ENCODE measurements around the gene HNRNPLL. TPM values are rescaled to one million over a fixed set of nuclear protein-coding genes. Genes with fewer than 3 reads are reported as not detected.

The HNRNPLL gene
- total RNA-seq, 1 experiment from 2014 or later: 43.2 TPM

- H3K9ac ChIP-seq (ENCODE audit: low read length): no peak overlapping the region
- no peak overlapping the region for H2AFZ ChIP-seq (ENCODE audit: low read depth, low read length, poor library complexity, severe bottlenecking)
- H4K20me1 ChIP-seq (ENCODE audit: insufficient read depth): no peaks in the 10 kb centered on the region
- H3K27ac ChIP-seq (ENCODE audit: low read depth, low read length): no peak overlapping the region
- H3K36me3 ChIP-seq (ENCODE audit: control insufficient read depth in 1 of 2, insufficient read depth in 2 of 2, low read length in 2 of 2): no peaks in the 10 kb centered on the region
- no peak for ATAC-seq
- no peak overlapping the region for H3K4me2 ChIP-seq (ENCODE audit: low read length)
- no peak overlapping the region for H3K4me3 ChIP-seq (replicated peaks in 1 of 2; ENCODE audit: low read depth in 1 of 2, low read length in 2 of 2)
- intact Hi-C loops (cut with micrococcal nuclease): loop anchor here (10.0 kb wide), 2 partner anchors 302 to 702 kb away; no protein-coding TSS in a partner anchor
- no peaks in the 10 kb centered on the region for H3K9me2 ChIP-seq (ENCODE audit: insufficient read depth)
- ChIA-PET RAD21 (ENCODE audit: low non-redundant PET in 1 of 2, low total read pairs in 2 of 2, uncharacterized antibody in 2 of 2, unreplicated experiment in 2 of 2) (interaction anchor here in 1 of 2 experiments (0.7 kb wide), 1 partner anchor 10 kb away, joined by 4 read pairs; no protein-coding TSS in a partner anchor), CTCF (interaction anchor here (1.4 kb wide), 1 partner anchor 8 kb away, joined by 3 read pairs; no protein-coding TSS in a partner anchor), POLR2A (interaction anchor here (2.2 kb wide), 1 partner anchor 219 kb away, joined by 8 read pairs; the partner anchor contains the start of gene SRSF7)
- no TSS peak for BruUV-seq (replicated peaks)
- no peaks in the 10 kb centered on the region for H3K27me3 ChIP-seq (ENCODE audit: insufficient read depth, low read length)
- peaks cover 6 to 23% of the 10 kb centered on the region in 2 experiments; a peak in 3 of 4 replicates for H3K4me1 ChIP-seq (ENCODE audit: control insufficient read depth in 1 of 2, insufficient read depth in 2 of 2, low read length in 2 of 2)
- DNase-seq (ENCODE audit: low read depth, low spot score): no peak
- no peaks in the 10 kb centered on the region for H3K9me3 ChIP-seq (ENCODE audit: control insufficient read depth in 1 of 2, insufficient read depth in 1 of 2, low read depth in 1 of 2, low read length in 2 of 2)
- TF ChIP-seq CBX3 (IDR thresholded peaks at IDR 0.05; ENCODE audit: low read depth): no peak
- TF ChIP-seq SRF (IDR thresholded peaks at IDR 0.05; ENCODE audit: low read depth): no peak
- no peak for TF ChIP-seq CEBPB (IDR thresholded peaks at IDR 0.05; ENCODE audit: low read depth)
- no peak for TF ChIP-seq POLR2A (IDR thresholded peaks at IDR 0.05; ENCODE audit: borderline replicate concordance, extremely low read depth, insufficient read depth, insufficient read length)
- no peak for TF ChIP-seq ZBTB33 (IDR thresholded peaks at IDR 0.05; ENCODE audit: extremely low read depth, insufficient replicate concordance, low read length)
- no peak for TF ChIP-seq ATF3 (IDR thresholded peaks at IDR 0.05)
- no peak for TF ChIP-seq REST (IDR thresholded peaks at IDR 0.05; ENCODE audit: low read depth)
- TF ChIP-seq FOSL1 (IDR thresholded peaks at IDR 0.05; ENCODE audit: low read depth): no peak
- TF ChIP-seq JUND (IDR thresholded peaks at IDR 0.05): no peak
- no peak for TF ChIP-seq YY1 (IDR thresholded peaks at IDR 0.05; ENCODE audit: extremely low read depth, insufficient replicate concordance, low read depth, low read length)
- no peak for TF ChIP-seq TCF7L2 (IDR thresholded peaks at IDR 0.05; ENCODE audit: borderline replicate concordance, extremely low read depth, insufficient read depth, insufficient read length)
- TF ChIP-seq EZH2phosphoT487 (IDR thresholded peaks at IDR 0.05; ENCODE audit: borderline replicate concordance): no peak
- no peaks in the 10 kb centered on the region for H3K79me2 ChIP-seq (ENCODE audit: insufficient read depth, low read length)
These were observed 70.4 kb downstream of the HNRNPLL start for GRCh38 chr2:38532366-38532765.
